HepG2 (cell line): ENCODE data around the gene KANK4. TPM values are rescaled to one million over a fixed set of nuclear protein-coding genes. Genes with fewer than 3 reads are reported as not detected.

Experiments
- ATAC-seq: fragments of 200-7000 bp; cut with Tn5 transposase; 3 replicates; pipeline ENCODE4 v1.9.1; 2020; ENCODE audit warnings: mild to moderate bottlenecking, moderate library complexity
- BruUV-seq: library from RNA; stranded (reverse); fragments of 400-500 nt; replicated peaks from 2 replicates; lab custom pipeline; 2021; lab: Mats Ljungman, UMichigan
- CTCF ChIA-PET: fragments of 300-600 bp; formaldehyde crosslinking; extraction: SDS; loops from one replicate; lab custom pipeline; 2021; ENCODE audit warnings: low total read pairs, inconsistent platforms, low intra/inter-chr PET ratio; lab: Yijun Ruan, JAX
- POLR2A ChIA-PET: fragments of 350-600 bp; sonication (Branson Sonifier 250); formaldehyde crosslinking; loops from one replicate; lab custom pipeline; 2020; ENCODE audit warnings: antibody characterized with exemption, inconsistent platforms; lab: Yijun Ruan, JAX
- DNase-seq: peaks from one replicate; pipeline ENCODE4 v3.0.0-alpha.2; 2015; ENCODE audit warnings: low spot score
- FAIRE-seq: peaks from 3 replicates; lab custom pipeline; 2011; peaks lifted over from hg19 to GRCh38; lab: Jason Lieb, UNC
- H2AFZ ChIP-seq: one replicate; pipeline ENCODE4 v1.6.1; 2011; ENCODE audit warnings: low read length, inconsistent platforms
- H3K27ac ChIP-seq: fragments of 300-600 bp; 3 replicates; pipeline ENCODE4 v1.8.0; 2011; ENCODE audit warnings: mixed run types, mild to moderate bottlenecking, mixed read lengths, low read length, inconsistent platforms; ENCODE audit not compliant: insufficient read depth; ENCODE audit errors: extremely low read length
- H3K27me3 ChIP-seq, 2 experiments: fragments of 200-600 bp in 1 of 2; 2 replicates in 1 of 2; 3 replicates in 1 of 2; pipeline versions ENCODE4 v1.6.0 to v1.8.0; 2011; ENCODE audit warnings: low read length in 2 of 2, mild to moderate bottlenecking in 2 of 2, moderate library complexity in 2 of 2, inconsistent platforms in 1 of 2; ENCODE audit not compliant: insufficient read depth in 2 of 2, control insufficient read depth in 1 of 2
- H3K36me3 ChIP-seq, 2 experiments: fragments of 200-600 bp in 1 of 2; replicated peaks in 1 of 2; 2 replicates in 1 of 2; 3 replicates in 1 of 2; pipeline versions ENCODE4 v1.5.1 to v1.8.0; 2011; ENCODE audit warnings: low read length in 2 of 2, inconsistent platforms in 1 of 2; ENCODE audit not compliant: insufficient read depth in 2 of 2, control insufficient read depth in 1 of 2
- H3K4me1 ChIP-seq: 2 replicates; pipeline ENCODE4 v1.5.1; 2012; ENCODE audit warnings: low read length, inconsistent platforms; ENCODE audit not compliant: insufficient read depth
- H3K4me2 ChIP-seq: 2 replicates; pipeline ENCODE4 v1.6.0; 2011; ENCODE audit warnings: low read depth, low read length, inconsistent platforms
- H3K4me3 ChIP-seq, 3 experiments: fragments of 200-600 bp in 1 of 3; sonication (generic), shearing (Covaris generic) in 1 of 3; replicated peaks in 1 of 3; 2 replicates each; pipeline ENCODE4 v1.5.1; 2011 to 2016; ENCODE audit warnings: low read length in 3 of 3, inconsistent platforms in 2 of 3, low read depth in 2 of 3, mild to moderate bottlenecking in 2 of 3, control low read depth in 1 of 3, mixed read lengths in 1 of 3; ENCODE audit not compliant: insufficient read depth in 1 of 3
- H3K79me2 ChIP-seq: one replicate; pipeline ENCODE4 v1.6.1; 2011; ENCODE audit warnings: low read length, inconsistent platforms; ENCODE audit not compliant: insufficient read depth
- H3K9ac ChIP-seq: 2 replicates; pipeline ENCODE4 v1.6.0; 2011; ENCODE audit warnings: mild to moderate bottlenecking, low read depth, low read length, inconsistent platforms; ENCODE audit not compliant: insufficient read depth
- H3K9me3 ChIP-seq: 2 replicates; pipeline ENCODE4 v1.5.1; 2012; ENCODE audit warnings: mild to moderate bottlenecking, low read length
- H4K20me1 ChIP-seq: 2 replicates; pipeline ENCODE4 v1.6.0; 2011; ENCODE audit warnings: inconsistent platforms, mild to moderate bottlenecking, low read length, moderate library complexity; ENCODE audit not compliant: insufficient read depth
- CAMTA2 ChIP-seq: sonication (generic); formaldehyde crosslinking; IDR thresholded peaks from 2 replicates; pipeline ENCODE4 v1.4.0; 2020; ENCODE audit warnings: mild to moderate bottlenecking, missing genetic modification reagents, borderline replicate concordance
- HNF4A ChIP-seq: sonication (generic); formaldehyde crosslinking; IDR thresholded peaks from 2 replicates; pipeline ENCODE4 v1.4.0; 2020; ENCODE audit warnings: missing genetic modification reagents
- HNRNPL ChIP-seq: fragments of 200-400 bp; formaldehyde crosslinking; IDR thresholded peaks from 2 replicates; pipeline ENCODE4 v1.6.1; 2017; ENCODE audit warnings: mild to moderate bottlenecking, low read depth, low read length
- REXO4 ChIP-seq: sonication (generic); formaldehyde crosslinking; IDR thresholded peaks from 2 replicates; pipeline ENCODE4 v1.8.0; 2022; ENCODE audit warnings: missing genetic modification reagents, mild to moderate bottlenecking, borderline replicate concordance
- SP140L ChIP-seq: sonication (generic); formaldehyde crosslinking; IDR thresholded peaks from 2 replicates; pipeline ENCODE4 v1.4.0; 2020; ENCODE audit warnings: missing genetic modification reagents, borderline replicate concordance
- SUZ12 ChIP-seq: fragments of 150-350 bp; IDR thresholded peaks from 2 replicates; pipeline ENCODE4 v1.6.1; 2014; ENCODE audit warnings: low read depth, low read length
- ZBTB3 ChIP-seq: sonication (generic); formaldehyde crosslinking; IDR thresholded peaks from 2 replicates; pipeline ENCODE4 v1.4.0; 2020; ENCODE audit warnings: low read depth, mild to moderate bottlenecking, moderate library complexity, missing genetic modification reagents, borderline replicate concordance
- ZBTB7B ChIP-seq: sonication (generic); formaldehyde crosslinking; IDR thresholded peaks from 2 replicates; pipeline ENCODE4 v1.4.0; 2020; ENCODE audit warnings: missing genetic modification reagents
- ZNF792 ChIP-seq: IDR thresholded peaks from 2 replicates; pipeline ENCODE4 v1.6.1; 2016
- WGBS: methylation state at CpG from one replicate; pipeline ENCODE4 v1.1.6; 2017; ENCODE audit warnings: low lambda C conversion rate; 5-methylcytosine and 5-hydroxymethylcytosine counted together
- in situ Hi-C: cut with HindIII; loops from 2 replicates; pipeline ENCODE4 v1.10.0; 2017; ENCODE audit warnings: low pct_unique_long_range_greater_than_20kb; ENCODE audit not compliant: extremely low pct_ligation_motif_present
- intact Hi-C: fragments of 100-400 bp; cut with micrococcal nuclease; formaldehyde crosslinking; loops from one replicate; pipeline ENCODE4 v1.10.0; 2022; ENCODE audit not compliant: unreplicated experiment
- polyA plus RNA-seq, 8 experiments: library from polyadenylated mRNA; depleted of rRNA in 3 of 8; stranded (reverse) in 7 of 8; unstranded in 1 of 8; fragments of >200 nt; fragmentation: Illumina TruSeq in 4 of 8; extraction: Trizol in 4 of 8; gene quantifications; 2 replicates each; pipeline versions ENCODE4 v1.2.1 to v1.2.3, GENCODE V29; 2011 to 2016; ENCODE audit warnings: low read depth in 4 of 8, missing spikeins in 1 of 8, mixed read lengths in 1 of 8; ENCODE audit not compliant: insufficient read depth in 1 of 8
- total RNA-seq, 5 experiments: library from RNA; depleted of rRNA; stranded (reverse); fragments of >200 nt; fragmentation: Illumina TruSeq; extraction: Trizol; gene quantifications; 2 replicates each; pipeline ENCODE4 v1.2.3, GENCODE V29; 2016; ENCODE audit warnings: low read depth in 1 of 5
- TF ChIP-seq, protein P1 (sequence below): sonication (generic); formaldehyde crosslinking; IDR thresholded peaks from 2 replicates; pipeline ENCODE4 v1.5.0; 2020; ENCODE audit warnings: mild to moderate bottlenecking, missing genetic modification reagents
- TF ChIP-seq, protein P2 (sequence below): sonication (generic); formaldehyde crosslinking; IDR thresholded peaks from 2 replicates; pipeline ENCODE4 v1.4.0; 2020; ENCODE audit warnings: missing genetic modification reagents, mild to moderate bottlenecking, borderline replicate concordance
- TF ChIP-seq, protein P3 (sequence below): sonication (generic); formaldehyde crosslinking; IDR thresholded peaks from 2 replicates; pipeline ENCODE4 v1.4.0; 2020; ENCODE audit warnings: mild to moderate bottlenecking, missing genetic modification reagents
- TF ChIP-seq, protein P4 (sequence below): sonication (generic); formaldehyde crosslinking; conservative IDR thresholded peaks from 2 replicates; pipeline ENCODE4 v1.8.0; 2022; ENCODE audit warnings: low read depth, missing genetic modification reagents
- TF ChIP-seq, protein P5 (sequence below): sonication (generic); formaldehyde crosslinking; IDR thresholded peaks from 2 replicates; pipeline ENCODE4 v1.8.1; 2023; ENCODE audit warnings: mild to moderate bottlenecking, moderate library complexity, missing genetic modification reagents

Gene KANK4
- total and polyA plus RNA-seq, 2 of the 13 experiments (the other 11 are each of a cell fraction or from before 2014, with no cell fraction given): 16.1 to 25.7 TPM

DNA sequence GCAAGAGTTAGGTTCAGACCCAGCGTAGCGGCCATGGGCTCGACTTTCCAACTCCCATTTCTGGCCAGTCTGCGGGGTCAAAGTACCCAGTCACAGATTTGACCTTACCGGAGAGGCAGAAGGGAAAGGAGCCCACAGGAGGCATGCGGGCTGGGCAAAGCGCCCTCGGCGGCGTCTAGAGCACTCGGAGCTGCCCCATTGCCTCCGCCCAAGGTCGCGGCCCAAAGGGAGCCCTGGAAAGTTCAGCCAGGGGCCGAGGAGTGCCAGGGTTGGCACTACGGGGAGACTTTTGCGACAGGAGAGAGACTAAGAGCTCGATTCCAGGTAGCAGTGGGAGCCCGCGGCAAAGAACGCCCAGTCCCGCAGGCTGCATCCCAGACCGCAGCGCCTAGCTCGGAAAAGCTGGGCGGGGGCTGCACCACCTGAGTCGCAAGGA lies 896 bp downstream of the KANK4 start:
- Histone ChIP-seq H3K27ac (peak overlapping the region; percentile 62), H3K36me3 (no peaks in the 10 kb centered on the region; a peak in 2 of 5 replicates), H3K4me1 (peaks cover 75% of the 10 kb centered on the region), H3K79me2 (peaks cover 45% of the 10 kb centered on the region), H2AFZ (no peak overlapping the region), H3K9ac (peak overlapping the region; percentile 70), H3K9me3 (no peaks in the 10 kb centered on the region), H3K4me3 (peak overlapping the region; percentile 90 to 96 (median 93)), H3K4me2 (peak overlapping the region; percentile 93), H3K27me3 (no peaks in the 10 kb centered on the region), H4K20me1 (no peaks in the 10 kb centered on the region)
- no TSS peak for BruUV-seq
- ChIA-PET CTCF (no interaction called here), POLR2A (interaction anchor here (1.4 to 2.2 kb wide), 3 partner anchors 33 to 118 kb away, joined by 5 to 12 read pairs (median 6); no protein-coding TSS in a partner anchor)
- DNase-seq (no peak), FAIRE-seq (no peak), ATAC-seq (peak; percentile 54)
- 2% methylated on average over 12 of the region's 27 CpGs for WGBS
- in situ Hi-C loops (no loop called here), intact Hi-C loops (loop anchor here (2.0 kb wide), 1 partner anchor 88 kb away; no protein-coding TSS in a partner anchor)
- TF ChIP-seq, protein P1, sequence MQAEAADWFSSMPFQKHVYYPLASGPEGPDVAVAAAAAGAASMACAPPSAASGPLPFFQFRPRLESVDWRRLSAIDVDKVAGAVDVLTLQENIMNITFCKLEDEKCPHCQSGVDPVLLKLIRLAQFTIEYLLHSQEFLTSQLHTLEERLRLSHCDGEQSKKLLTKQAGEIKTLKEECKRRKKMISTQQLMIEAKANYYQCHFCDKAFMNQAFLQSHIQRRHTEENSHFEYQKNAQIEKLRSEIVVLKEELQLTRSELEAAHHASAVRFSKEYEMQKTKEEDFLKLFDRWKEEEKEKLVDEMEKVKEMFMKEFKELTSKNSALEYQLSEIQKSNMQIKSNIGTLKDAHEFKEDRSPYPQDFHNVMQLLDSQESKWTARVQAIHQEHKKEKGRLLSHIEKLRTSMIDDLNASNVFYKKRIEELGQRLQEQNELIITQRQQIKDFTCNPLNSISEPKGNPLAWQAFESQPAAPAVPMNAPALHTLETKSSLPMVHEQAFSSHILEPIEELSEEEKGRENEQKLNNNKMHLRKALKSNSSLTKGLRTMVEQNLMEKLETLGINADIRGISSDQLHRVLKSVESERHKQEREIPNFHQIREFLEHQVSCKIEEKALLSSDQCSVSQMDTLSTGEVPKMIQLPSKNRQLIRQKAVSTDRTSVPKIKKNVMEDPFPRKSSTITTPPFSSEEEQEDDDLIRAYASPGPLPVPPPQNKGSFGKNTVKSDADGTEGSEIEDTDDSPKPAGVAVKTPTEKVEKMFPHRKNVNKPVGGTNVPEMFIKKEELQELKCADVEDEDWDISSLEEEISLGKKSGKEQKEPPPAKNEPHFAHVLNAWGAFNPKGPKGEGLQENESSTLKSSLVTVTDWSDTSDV (CRISPR knock-in tag): 0 out of 2 replicates have a peak, but pooled peaks have one; percentile 16
- TF ChIP-seq HNF4A (peak; percentile 55), ZNF792 (CRISPR knock-in tag) (0 out of 2 replicates have a peak, but pooled peaks have one; percentile 22), ZBTB7B (CRISPR knock-in tag) (peak; percentile 16; the same call in 1 of the 2 replicates), ZBTB3 (CRISPR knock-in tag) (no peak), CAMTA2 (CRISPR knock-in tag) (0 out of 2 replicates have a peak, but pooled peaks have one; percentile 11), REXO4 (CRISPR knock-in tag) (no peak), HNRNPL (peak; percentile 83), SP140L (CRISPR knock-in tag) (0 out of 2 replicates have a peak, but pooled peaks have one; percentile 36), SUZ12 (no peak)
- TF ChIP-seq, protein P2, sequence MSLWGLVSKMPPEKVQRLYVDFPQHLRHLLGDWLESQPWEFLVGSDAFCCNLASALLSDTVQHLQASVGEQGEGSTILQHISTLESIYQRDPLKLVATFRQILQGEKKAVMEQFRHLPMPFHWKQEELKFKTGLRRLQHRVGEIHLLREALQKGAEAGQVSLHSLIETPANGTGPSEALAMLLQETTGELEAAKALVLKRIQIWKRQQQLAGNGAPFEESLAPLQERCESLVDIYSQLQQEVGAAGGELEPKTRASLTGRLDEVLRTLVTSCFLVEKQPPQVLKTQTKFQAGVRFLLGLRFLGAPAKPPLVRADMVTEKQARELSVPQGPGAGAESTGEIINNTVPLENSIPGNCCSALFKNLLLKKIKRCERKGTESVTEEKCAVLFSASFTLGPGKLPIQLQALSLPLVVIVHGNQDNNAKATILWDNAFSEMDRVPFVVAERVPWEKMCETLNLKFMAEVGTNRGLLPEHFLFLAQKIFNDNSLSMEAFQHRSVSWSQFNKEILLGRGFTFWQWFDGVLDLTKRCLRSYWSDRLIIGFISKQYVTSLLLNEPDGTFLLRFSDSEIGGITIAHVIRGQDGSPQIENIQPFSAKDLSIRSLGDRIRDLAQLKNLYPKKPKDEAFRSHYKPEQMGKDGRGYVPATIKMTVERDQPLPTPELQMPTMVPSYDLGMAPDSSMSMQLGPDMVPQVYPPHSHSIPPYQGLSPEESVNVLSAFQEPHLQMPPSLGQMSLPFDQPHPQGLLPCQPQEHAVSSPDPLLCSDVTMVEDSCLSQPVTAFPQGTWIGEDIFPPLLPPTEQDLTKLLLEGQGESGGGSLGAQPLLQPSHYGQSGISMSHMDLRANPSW (CRISPR knock-in tag): no peak
- TF ChIP-seq, protein P3, sequence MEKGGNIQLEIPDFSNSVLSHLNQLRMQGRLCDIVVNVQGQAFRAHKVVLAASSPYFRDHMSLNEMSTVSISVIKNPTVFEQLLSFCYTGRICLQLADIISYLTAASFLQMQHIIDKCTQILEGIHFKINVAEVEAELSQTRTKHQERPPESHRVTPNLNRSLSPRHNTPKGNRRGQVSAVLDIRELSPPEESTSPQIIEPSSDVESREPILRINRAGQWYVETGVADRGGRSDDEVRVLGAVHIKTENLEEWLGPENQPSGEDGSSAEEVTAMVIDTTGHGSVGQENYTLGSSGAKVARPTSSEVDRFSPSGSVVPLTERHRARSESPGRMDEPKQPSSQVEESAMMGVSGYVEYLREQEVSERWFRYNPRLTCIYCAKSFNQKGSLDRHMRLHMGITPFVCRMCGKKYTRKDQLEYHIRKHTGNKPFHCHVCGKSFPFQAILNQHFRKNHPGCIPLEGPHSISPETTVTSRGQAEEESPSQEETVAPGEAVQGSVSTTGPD (CRISPR knock-in tag): no peak
- TF ChIP-seq, protein P4, sequence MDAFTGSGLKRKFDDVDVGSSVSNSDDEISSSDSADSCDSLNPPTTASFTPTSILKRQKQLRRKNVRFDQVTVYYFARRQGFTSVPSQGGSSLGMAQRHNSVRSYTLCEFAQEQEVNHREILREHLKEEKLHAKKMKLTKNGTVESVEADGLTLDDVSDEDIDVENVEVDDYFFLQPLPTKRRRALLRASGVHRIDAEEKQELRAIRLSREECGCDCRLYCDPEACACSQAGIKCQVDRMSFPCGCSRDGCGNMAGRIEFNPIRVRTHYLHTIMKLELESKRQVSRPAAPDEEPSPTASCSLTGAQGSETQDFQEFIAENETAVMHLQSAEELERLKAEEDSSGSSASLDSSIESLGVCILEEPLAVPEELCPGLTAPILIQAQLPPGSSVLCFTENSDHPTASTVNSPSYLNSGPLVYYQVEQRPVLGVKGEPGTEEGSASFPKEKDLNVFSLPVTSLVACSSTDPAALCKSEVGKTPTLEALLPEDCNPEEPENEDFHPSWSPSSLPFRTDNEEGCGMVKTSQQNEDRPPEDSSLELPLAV (CRISPR knock-in tag): no peak
- TF ChIP-seq, protein P5, sequence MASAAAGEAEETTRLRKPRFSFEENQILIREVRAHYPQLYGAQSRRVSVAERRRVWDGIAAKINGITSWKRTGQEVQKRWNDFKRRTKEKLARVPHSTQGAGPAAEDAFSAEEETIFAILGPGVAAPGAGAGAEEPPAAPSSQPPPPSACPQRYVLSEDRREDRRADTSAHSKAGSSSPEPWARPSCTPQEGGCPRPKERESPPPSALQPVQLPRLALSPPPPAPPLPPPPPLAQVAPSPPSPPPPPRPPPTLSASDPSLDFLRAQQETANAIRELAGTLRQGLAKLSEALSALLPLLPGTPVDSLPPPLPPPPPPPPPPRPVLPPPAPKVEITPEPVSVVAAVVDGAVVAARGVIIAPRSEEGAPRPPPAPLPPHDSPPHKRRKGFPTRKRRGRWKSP: peak; percentile 26; the same call in 1 of the 2 replicates
